ENCODE data around the gene REXO4. TPM values are rescaled to one million over a fixed set of nuclear protein-coding genes. Genes with fewer than 3 reads are reported as not detected.

Gene REXO4
- total RNA-seq, 2 experiments from 2014 or later = 49.5 to 52.0 TPM

DNA sequence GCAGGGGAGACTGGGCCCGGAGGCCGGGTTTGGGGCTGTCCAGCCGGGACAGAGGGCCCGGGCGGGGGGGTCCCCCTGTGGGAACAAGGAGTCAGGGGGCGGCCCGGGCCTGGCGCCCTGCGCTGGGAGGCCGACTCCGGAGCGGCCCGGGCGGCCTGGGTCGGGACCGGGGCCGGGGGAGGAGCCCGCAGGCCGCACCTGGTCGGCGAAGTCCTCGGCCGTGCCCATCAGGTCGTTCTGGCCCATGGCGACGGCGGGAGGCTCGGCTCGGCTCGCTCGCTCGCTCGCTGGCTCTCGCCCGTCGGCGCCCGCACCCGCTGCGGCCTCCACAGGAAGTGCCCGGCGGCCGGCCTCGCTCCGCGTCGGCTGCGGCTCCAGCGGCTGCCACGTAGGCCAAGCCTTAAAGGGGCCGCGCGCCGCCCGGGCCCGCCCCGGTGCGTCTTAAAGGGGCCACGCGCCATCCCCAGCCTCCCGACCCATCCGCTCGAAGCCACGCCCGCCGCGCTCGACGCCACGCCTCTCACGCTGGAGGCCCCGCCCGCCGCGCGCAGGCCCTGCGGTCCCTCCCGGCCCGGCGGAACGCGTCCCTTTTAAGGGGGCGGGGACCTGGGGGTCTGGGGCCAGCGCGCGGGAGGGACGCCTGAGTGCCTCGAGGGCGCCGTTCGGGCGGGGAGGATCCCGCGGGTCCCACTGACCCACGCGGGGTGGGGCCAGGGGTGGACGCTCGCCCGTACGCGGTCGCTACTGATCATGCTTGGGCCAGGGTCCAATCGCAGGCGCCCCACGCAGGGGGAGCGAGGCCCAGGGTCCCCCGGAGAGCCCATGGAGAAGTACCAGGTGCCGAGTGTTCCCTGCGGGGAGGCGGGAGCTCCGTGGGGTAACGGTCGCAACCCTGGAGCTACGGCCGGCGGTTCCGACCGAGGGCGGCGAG, 41.8 kb downstream of the REXO4 start, which contains the start of the genes STKLD1 and SURF4:
STKLD1 (plus strand) TSS at position 643 of the 931 bp plus-strand sequence; CDS start at position 751, 108 bp downstream.
SURF4 (minus strand) TSS at position 337 of the 931 bp plus-strand sequence; CDS start at position 246, 91 bp downstream.
- CTCF ChIA-PET = interaction anchor here (0.8 to 2.2 kb wide), 6 partner anchors 18 to 190 kb away, joined by 3 to 10 read pairs (median 5); no protein-coding TSS in a partner anchor
- POLR2A ChIA-PET = interaction anchor here (1.1 to 10.0 kb wide), 5 partner anchors 16 to 250 kb away, joined by 4 to 172 read pairs (median 7); partner anchors contain the start of genes ADAMTS13, MED22 and RPL7A

DNA sequence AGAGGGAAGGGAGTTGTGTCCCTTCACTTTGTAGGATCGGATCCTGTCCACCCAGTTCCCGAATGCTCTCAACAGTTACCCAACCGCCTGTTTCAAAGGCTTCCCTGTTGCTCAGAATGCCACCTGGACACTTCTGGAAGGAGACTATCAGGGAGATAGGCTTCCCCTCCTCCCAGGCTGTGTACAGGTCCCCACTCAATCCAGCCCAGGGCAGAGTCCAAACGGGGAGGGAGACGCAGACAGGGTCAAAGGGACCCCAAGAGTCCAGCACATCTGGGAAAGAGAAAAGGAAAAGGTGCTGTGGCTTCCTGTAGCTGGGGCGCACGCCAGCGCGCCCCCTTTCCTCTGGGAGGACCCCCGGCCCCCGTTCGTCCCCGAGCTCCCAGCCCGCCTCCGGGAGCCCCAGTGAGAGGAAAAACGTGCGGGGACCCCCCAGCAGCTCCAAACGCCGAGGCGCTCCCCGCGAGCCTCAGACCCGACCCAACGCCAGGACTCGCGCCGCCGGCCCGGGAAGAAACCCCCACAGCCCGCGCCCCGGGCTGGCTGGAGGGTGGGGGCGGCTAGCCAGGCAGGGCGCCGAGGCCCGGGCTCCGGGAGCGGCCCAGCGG, 42.6 kb downstream of the REXO4 start:
- ChIA-PET POLR2A (interaction anchor here (0.8 to 10.0 kb wide), 6 partner anchors 15 to 250 kb away, joined by 4 to 172 read pairs (median 9); partner anchors contain the start of genes ADAMTS13, MED22, RPL7A and SURF1), CTCF (interaction anchor here (0.6 to 2.2 kb wide), 7 partner anchors 18 to 227 kb away, joined by 3 to 10 read pairs (median 4); no protein-coding TSS in a partner anchor)

DNA sequence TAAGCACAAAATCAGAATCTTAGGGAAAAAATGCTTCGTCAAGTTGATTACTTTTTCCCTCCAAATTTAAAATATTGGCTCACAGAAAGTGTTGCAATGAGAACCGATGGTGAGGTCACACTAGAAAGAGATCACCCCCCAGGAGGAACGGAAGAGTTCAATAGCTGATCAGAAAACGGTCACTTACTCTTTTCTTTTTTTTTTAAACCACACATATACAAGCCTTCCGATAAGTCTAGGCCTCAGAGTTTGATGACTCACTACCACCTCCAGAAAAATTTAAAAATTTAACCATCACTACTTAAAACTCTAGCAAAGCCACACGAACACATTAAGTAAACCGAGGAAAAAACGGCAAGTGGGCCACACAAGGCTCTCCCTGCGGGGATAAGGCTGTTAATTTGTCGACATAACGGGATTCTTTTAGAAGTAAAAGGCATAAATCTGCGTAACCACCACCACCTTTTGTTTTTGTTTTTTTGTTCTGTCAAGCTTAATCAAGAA, 43.1 kb downstream of the REXO4 start:
- CTCF ChIA-PET = interaction anchor here (0.6 to 2.2 kb wide), 7 partner anchors 17 to 226 kb away, joined by 3 to 10 read pairs (median 4); no protein-coding TSS in a partner anchor

DNA sequence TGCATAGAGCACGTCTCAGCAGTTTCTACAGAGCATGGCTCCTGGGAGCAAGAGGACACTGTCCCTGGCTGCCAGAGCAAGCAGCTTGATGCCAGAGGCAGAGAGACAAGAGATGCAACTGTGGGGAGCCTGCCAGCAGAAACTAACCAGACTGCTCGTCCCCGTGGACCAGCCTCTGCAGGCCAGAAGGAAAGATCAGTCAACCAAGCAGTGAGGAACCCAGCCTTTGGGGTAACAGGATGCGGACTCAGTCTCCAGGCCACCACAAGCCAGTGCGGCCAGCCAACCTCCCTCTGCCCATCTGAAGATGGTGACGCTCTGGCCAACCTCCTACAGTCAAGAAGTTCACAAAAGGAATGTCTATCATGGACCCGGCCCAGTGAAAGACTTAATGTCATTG, 45.7 kb downstream of the REXO4 start:
- ChIA-PET CTCF (interaction anchor here (1.1 to 4.0 kb wide), 5 partner anchors 10 to 115 kb away, joined by 3 to 41 read pairs (median 5); partner anchors contain the start of genes MED22, RPL7A, SURF1 and SURF2), POLR2A (interaction anchor here (0.7 to 10.0 kb wide), 5 partner anchors 9 to 45 kb away, joined by 3 to 172 read pairs (median 5); partner anchors contain the start of genes MED22, RPL7A, SURF1 and SURF2)

More for the DNA sequence above, 43.1 kb downstream of the REXO4 start:
- POLR2A ChIA-PET = interaction anchor here (0.6 to 10.0 kb wide), 7 partner anchors 14 to 249 kb away, joined by 3 to 172 read pairs (median 7); partner anchors contain the start of genes ADAMTS13, MED22, RPL7A and SURF1

DNA sequence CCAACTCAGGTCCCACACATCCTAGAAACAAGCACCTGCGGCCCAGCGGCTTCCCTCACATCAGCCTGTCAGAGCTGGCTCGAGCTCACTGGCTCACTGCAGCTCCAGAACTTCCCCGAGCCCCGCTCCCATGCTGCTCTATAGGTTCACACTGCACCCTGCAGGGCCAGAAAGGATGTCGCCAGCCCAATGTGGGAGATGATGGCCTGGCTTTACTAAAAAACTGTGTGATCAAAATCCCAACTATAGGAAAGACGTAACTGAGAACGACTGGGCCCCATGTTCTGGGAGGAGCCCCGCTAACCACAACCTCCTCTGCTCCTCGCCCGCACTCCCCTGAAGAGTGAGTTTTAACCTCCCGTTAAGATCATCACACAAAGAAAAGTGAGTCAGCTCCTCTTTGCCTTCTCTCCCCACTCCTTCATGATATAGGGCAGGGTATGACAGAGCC, 46.5 kb downstream of the REXO4 start:
- CTCF ChIA-PET = interaction anchor here (0.8 to 4.0 kb wide), 9 partner anchors 9 to 115 kb away, joined by 3 to 41 read pairs (median 5); partner anchors contain the start of genes MED22, RPL7A, SURF1 and SURF2
- POLR2A ChIA-PET = interaction anchor here (1.1 to 10.0 kb wide), 5 partner anchors 8 to 88 kb away, joined by 4 to 172 read pairs (median 5); partner anchors contain the start of genes CACFD1, MED22, RPL7A and SURF1

DNA sequence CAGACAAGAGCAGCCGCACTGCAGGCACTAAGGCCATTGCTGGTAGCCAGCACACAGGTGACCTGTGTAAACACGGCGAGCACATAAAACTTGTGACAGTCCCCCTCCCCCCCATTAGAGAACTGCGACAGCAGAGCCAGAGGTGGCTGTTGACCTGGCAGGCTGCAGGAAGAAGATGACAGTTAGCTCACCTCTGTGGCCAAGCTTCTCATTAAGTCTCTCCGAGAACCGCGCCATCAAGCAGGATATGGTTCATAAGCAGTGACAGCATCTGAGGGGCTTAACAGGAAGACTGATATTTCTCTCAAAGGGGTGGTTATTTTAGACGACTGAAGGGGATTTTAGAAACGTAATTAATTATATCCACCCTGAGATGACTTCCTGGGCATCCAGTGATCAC, 47.1 kb downstream of the REXO4 start:
- POLR2A ChIA-PET = interaction anchor here (1.1 to 10.0 kb wide), 4 partner anchors 14 to 89 kb away, joined by 4 to 172 read pairs (median 48); partner anchors contain the start of genes CACFD1, MED22, RPL7A and SURF1
- CTCF ChIA-PET = interaction anchor here (0.8 to 4.0 kb wide), 8 partner anchors 8 to 35 kb away, joined by 3 to 41 read pairs (median 5); partner anchors contain the start of genes MED22, RPL7A, SURF1 and SURF2

DNA sequence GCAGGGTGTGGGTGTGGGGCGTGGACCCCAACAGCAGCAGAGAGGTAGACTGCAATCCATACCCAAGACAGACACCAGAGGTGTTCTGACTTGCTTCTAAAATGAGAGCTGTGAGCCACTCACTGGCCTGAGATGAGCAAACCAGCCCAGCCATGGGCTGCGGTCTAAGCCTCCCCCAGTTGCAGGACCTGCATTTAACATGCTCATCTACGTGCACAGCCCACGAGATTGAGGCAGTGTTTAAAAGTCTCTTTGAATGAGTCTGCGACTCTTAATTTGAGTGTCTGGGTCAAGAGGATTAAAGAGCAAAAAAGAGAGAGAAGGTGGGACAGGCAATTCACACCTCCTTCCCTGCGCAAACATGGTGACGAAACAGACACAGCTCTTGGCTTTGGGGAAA, 47.9 kb downstream of the REXO4 start:
- ChIA-PET POLR2A (interaction anchor here (1.7 to 10.0 kb wide), 3 partner anchors 13 to 90 kb away, joined by 4 to 172 read pairs (median 93); partner anchors contain the start of genes CACFD1, MED22, RPL7A and SURF1), CTCF (interaction anchor here (1.2 to 4.0 kb wide), 6 partner anchors 10 to 30 kb away, joined by 3 to 41 read pairs (median 12); partner anchors contain the start of genes MED22, RPL7A, SURF1 and SURF2)

DNA sequence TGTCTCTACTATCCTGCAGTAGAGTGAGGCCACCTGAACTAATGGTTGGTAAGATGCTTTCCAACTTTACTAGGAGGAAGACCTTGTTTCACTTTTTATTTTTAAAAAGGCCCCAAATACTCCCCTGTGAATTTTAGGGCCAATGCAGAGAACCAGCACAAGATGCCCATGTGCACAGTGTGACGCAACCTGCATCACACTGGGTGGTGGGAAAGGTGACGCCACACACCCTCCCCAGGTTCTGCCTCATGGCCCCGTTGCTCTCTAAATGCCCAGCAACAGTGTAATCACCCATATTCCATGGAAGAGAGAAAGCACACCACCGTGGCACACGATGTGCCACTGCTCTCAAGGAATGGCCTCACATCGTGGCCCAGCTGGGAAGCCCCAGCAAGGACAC, 48.4 kb downstream of the REXO4 start:
- POLR2A ChIA-PET = interaction anchor here (1.7 to 10.0 kb wide), 3 partner anchors 12 to 90 kb away, joined by 4 to 172 read pairs (median 93); partner anchors contain the start of genes CACFD1, MED22, RPL7A and SURF1
- CTCF ChIA-PET = interaction anchor here (1.2 to 4.0 kb wide), 6 partner anchors 10 to 31 kb away, joined by 3 to 41 read pairs (median 12); partner anchors contain the start of genes MED22, RPL7A, SURF1 and SURF2

DNA sequence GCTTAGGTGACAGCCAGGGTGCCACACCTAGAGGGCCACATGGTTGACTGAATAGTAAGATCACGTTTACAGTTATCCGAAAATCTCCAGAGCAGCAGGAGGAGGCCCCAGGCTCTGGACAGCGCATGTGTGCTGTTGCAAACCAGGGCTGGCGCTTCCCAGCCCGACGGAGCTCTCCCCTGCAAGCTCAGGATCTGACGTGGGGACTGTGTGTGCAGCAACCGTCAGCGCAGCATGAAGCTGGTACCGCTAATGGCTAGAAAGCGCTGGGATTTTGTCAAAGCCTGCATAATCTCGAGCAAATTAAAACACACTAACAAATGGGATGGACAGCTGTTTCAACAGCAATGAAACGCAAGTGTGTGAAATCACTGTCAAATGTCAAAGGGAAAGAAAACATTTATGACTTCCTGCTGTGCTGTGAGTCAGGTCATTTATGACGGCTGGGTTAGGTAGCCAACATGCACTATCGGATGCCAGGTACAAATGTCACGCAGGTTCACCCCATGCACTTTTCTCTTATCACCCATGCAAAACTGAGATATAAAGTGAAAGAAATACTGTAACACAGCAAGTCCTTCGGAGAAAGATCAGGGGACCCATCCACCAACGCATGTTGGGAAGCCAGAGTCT, 49.4 kb downstream of the REXO4 start:
- ChIA-PET POLR2A (interaction anchor here (5.2 to 10.0 kb wide), 2 partner anchors 11 to 19 kb away, joined by 93 to 172 read pairs; partner anchors contain the start of genes MED22, RPL7A, SURF1 and SURF2), CTCF (no interaction called here)

DNA sequence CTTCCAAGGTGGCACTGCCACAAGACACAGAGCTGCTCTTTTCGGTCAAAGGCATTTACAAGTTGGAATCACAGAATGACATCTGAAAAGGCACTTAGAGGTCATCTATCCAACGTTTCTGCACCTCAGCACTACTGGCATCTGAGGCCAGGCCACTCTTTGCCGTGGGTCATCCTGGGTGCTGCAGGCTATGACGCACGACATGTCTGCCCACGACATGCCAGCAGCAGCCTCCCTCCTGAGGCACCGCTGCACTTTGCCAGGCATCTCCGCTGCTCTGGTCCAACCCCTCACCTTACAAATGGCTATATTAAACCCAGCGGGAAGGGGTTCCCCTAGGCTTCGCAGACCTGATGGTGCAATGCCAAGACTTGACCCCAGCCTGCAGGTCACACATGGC, 50.0 kb downstream of the REXO4 start:
- CTCF ChIA-PET = interaction anchor here (1.6 kb wide), 1 partner anchor 29 kb away, joined by 3 read pairs; no protein-coding TSS in a partner anchor
- POLR2A ChIA-PET = interaction anchor here (0.7 to 10.0 kb wide), 3 partner anchors 11 to 19 kb away, joined by 4 to 172 read pairs (median 93); partner anchors contain the start of genes MED22, RPL7A, SURF1 and SURF2

DNA sequence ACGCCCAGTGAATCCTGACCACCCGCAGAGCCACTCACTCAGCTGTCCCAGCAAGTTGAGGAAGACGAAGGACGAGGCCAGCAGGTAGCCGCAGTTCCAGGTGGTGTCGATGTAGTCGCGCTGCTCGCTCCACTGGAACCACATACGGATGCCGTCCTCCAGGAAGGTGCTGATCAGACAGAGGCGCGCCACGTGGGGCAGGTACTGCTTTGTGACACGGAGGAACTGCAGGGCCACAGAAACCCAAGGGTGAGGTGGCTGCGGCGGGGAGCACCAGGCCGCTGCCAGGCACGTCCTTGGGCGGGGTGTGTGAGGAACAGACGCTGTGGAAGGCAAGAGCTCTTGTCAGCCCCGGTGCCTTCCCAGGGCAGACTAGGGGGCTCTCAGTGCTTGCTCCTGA, 50.6 kb downstream of the REXO4 start:
- ChIA-PET CTCF (interaction anchor here (1.6 kb wide), 1 partner anchor 28 kb away, joined by 3 read pairs; no protein-coding TSS in a partner anchor), POLR2A (interaction anchor here (0.7 to 2.6 kb wide), 2 partner anchors 11 to 16 kb away, joined by 4 to 12 read pairs; partner anchors contain the start of gene SURF1)

DNA sequence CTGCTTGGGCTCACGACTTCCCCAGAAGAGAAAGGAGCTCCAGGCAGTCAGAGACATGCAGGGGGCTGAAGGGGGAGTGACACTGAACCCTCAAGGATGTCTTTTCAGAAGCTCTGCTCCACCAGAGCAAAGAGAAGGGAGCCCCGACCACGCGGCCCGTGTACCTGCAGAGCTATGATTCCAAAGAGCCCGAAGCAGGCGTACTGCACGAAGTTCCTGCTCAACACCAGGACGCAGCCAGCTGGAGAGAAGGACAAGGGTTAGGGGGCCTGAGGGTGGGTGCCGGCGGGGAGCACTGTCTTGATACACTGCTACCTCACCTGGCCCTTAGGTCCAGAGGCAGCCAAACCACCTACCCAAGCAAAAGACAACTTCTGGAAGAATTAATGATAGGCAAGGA, 51.4 kb downstream of the REXO4 start:
- ChIA-PET CTCF (interaction anchor here (1.3 to 1.7 kb wide), 4 partner anchors 10 to 39 kb away, joined by 3 to 7 read pairs (median 4); partner anchors contain the start of genes SURF1 and SURF2), POLR2A (interaction anchor here (0.9 to 2.6 kb wide), 4 partner anchors 9 to 23 kb away, joined by 3 to 12 read pairs (median 6); partner anchors contain the start of genes MED22 and RPL7A)

DNA sequence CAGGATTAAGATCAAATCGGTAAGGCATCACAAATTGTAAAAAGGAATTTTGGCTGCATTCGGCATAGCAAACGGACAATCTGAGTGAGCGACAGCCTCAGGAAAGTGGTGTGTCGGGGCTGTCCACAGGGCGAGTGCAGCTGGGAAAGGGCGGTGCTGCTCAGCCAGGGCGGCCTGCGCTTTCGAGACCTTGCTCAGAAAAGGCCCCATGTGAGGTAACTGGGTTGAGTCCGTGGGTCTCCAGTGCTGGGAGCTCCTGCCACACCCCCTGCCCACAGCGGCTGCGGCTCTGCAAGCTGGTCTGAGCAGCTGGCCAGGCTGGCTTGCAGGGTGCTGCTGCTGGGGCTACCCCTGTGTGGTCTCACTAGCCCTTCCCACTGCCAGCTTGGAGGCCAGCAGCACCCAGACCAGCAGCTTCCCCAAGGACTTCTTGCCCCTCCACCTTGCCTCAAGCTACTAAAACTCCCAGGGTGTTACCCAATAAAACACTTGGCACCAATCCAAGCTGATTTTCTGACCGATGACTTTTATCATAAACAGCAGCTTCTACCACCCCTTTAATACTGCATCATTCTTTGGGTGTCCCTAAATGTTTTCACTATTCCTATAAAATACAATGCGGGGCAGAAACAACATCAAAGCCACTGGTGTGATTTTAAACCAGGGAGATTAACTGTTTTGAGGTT, 55.3 kb downstream of the REXO4 start:
- ChIA-PET POLR2A (interaction anchor here (0.6 to 1.5 kb wide), 3 partner anchors 9 to 15 kb away, joined by 3 to 5 read pairs (median 5); no protein-coding TSS in a partner anchor), CTCF (interaction anchor here (1.5 to 2.0 kb wide), 2 partner anchors 9 to 20 kb away, joined by 3 to 5 read pairs; no protein-coding TSS in a partner anchor)

DNA sequence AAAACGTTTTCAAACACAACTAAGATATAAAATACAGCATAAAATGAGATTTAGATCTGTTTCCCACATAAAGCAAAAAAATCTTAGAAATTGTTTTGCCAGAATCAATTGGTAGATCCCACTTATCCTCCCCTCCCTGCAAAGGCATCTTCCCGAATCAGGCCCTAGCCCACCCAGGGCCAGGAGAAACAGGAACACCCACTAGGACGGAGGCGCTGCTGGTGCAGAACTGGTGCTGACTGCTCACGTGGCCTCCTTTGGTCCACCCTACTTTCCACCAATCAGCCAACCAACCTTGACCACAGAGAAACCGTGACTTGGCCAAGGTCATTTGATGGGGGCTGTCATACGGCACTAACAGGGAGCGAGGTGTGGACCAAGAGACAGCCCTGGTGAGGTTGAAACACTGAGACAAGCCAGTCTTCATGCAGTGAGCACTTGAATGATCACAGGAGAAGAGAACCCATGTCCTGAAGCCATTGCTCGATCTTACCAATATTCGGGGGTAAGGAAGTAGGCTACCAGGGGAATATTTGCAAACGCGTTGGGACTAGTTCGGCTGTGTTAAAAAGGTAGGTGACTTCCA, 56.2 kb downstream of the REXO4 start:
- CTCF ChIA-PET = interaction anchor here (2.0 to 3.3 kb wide), 2 partner anchors 9 to 10 kb away, joined by 5 to 20 read pairs; no protein-coding TSS in a partner anchor
- POLR2A ChIA-PET = interaction anchor here (1.4 to 8.5 kb wide), 3 partner anchors 8 to 13 kb away, joined by 5 to 93 read pairs (median 11); no protein-coding TSS in a partner anchor

Data from activated CD8-positive, alpha-beta memory T cell treated with anti-CD3 and anti-CD28 coated beads for 36 hours (primary cell).